ENCODE data around the gene C1QL2. TPM values are rescaled to one million over a fixed set of nuclear protein-coding genes. Genes with fewer than 3 reads are reported as not detected.

The C1QL2 gene
- total and polyA plus RNA-seq, 2 experiments from 2014 or later = 4.9 to 12.9 TPM

DNA sequence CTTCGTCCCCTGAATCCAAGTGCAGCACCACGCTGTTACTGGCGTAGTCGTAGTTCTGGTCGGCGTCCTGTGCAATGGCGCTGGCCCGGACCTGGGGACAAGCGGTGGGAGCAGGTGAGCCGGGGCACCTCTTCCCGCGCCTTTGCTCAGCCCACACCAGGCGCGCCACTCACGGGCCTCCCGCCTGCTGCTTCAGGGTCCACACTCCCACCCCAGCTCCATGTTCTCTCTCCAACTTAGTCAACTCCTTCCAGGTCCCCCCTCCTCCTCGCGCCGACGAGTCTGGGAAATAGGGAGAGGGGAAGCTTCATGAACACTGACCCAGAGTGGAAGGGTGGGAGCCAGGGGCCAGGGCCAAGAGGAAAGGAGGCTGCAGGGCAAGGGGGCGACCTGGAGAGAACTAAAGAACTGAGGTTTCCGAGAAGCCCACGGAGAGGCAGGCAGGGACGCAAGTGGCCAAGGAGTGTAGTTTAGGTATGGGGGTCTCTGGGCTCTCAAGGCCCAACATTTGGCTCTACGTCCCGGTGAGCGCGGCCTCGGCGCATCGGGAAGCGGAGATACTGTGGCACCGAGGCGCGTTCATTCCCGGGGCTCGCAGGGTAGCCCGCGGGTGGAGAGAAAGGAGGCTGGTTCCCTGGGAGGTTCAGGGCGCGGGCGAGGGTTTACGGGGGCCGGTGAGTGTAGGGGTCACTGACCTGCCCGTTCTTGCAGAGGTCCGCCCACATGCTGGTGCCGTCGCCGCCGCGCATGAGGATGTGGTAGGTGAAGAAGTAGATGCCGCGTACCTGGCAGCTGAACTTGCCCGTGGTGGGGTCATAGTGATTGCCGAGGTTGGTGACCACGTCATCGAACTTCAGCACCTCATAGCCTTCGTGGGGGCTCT, 1.4 kb downstream of the C1QL2 start:
- H3K4me1 ChIP-seq (ENCODE audit: insufficient read depth) = peaks cover 7% of the 10 kb centered on the region
- no peaks in the 10 kb centered on the region for H3K9me2 ChIP-seq (replicated peaks; ENCODE audit: insufficient read depth)
- H3K27me3 ChIP-seq = peaks cover 95% of the 10 kb centered on the region
- TF ChIP-seq, protein P1, sequence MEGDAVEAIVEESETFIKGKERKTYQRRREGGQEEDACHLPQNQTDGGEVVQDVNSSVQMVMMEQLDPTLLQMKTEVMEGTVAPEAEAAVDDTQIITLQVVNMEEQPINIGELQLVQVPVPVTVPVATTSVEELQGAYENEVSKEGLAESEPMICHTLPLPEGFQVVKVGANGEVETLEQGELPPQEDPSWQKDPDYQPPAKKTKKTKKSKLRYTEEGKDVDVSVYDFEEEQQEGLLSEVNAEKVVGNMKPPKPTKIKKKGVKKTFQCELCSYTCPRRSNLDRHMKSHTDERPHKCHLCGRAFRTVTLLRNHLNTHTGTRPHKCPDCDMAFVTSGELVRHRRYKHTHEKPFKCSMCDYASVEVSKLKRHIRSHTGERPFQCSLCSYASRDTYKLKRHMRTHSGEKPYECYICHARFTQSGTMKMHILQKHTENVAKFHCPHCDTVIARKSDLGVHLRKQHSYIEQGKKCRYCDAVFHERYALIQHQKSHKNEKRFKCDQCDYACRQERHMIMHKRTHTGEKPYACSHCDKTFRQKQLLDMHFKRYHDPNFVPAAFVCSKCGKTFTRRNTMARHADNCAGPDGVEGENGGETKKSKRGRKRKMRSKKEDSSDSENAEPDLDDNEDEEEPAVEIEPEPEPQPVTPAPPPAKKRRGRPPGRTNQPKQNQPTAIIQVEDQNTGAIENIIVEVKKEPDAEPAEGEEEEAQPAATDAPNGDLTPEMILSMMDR (IDR thresholded peaks at IDR 0.05; ENCODE audit: poor library complexity) = no peak
- TF ChIP-seq EZH2 (IDR thresholded peaks at IDR 0.05; ENCODE audit: borderline replicate concordance) = peak; percentile 86
- no peaks in the 10 kb centered on the region for H3K9me3 ChIP-seq (ENCODE audit: low read depth)
- H3K79me2 ChIP-seq = no peaks in the 10 kb centered on the region
- no peaks in the 10 kb centered on the region for H4K20me1 ChIP-seq (ENCODE audit: insufficient read depth, poor library complexity, severe bottlenecking)
- no peak for DNase-seq (ENCODE audit: low spot score)
- H3K27ac ChIP-seq = no peak overlapping the region
- WGBS (ENCODE audit: low lambda C conversion rate, missing lambda C conversion rate) = 6% methylated on average over 54 of the region's 58 CpGs
- H3K4me3 ChIP-seq = no peak overlapping the region
- no peaks in the 10 kb centered on the region for H3K36me3 ChIP-seq (replicated peaks; ENCODE audit: insufficient read depth, low read depth)
- H2AFZ ChIP-seq = peak overlapping the region; percentile 52
- H3K4me2 ChIP-seq = peak overlapping the region; percentile 85

DNA sequence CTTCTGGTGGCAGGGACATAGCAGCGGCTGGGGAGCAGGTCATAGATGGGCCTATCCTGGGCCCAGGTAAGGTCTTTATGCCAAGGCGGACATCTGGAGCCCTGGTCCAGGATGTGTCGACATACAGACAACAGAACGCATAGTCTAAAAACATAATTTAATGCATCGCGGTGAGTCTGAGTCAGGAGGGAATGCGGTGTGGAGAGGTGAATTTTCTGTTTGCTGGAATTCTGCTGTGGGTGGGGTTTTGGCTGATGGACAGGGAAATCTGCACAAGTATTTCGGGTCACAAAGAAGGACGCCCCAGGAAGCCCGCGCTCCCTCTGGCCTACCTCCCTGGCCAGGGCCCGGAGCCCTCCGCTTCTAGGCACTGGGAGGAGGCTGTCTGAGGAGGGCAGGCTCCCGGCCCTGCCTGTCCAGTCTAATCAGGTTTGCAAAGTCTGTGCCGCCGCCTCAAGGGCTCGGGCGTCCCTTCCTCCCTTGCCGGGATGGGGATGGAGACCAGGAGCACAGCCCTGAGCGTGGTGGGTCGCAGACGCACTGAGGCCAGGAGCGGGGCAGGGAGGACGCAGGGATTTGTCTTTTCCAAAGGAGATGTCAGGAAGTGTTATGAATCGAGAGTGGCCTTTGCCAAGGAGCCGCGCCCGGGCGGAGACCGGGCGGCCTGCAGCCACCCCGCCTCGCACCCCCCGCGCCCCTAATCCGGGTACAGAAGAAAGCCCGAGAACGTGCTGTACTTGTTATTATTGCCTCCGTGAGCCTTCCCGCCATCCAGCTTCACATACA, 2.3 kb downstream of the C1QL2 start:
- Histone ChIP-seq H2AFZ (peak overlapping the region; percentile 52), H3K4me2 (peak overlapping the region; percentile 85), H3K27ac (no peak overlapping the region), H3K9me3 (ENCODE audit: low read depth) (no peaks in the 10 kb centered on the region), H4K20me1 (ENCODE audit: insufficient read depth, poor library complexity, severe bottlenecking) (no peaks in the 10 kb centered on the region), H3K4me3 (no peak overlapping the region), H3K79me2 (no peaks in the 10 kb centered on the region), H3K4me1 (ENCODE audit: insufficient read depth) (peaks cover 7% of the 10 kb centered on the region), H3K9me2 (replicated peaks; ENCODE audit: insufficient read depth) (no peaks in the 10 kb centered on the region), H3K27me3 (peaks cover 98% of the 10 kb centered on the region), H3K36me3 (replicated peaks; ENCODE audit: insufficient read depth, low read depth) (no peaks in the 10 kb centered on the region)
- TF ChIP-seq EZH2phosphoT487 (IDR thresholded peaks at IDR 0.05; ENCODE audit: low read depth, severe bottlenecking, unreplicated experiment) (no peak), EZH2 (IDR thresholded peaks at IDR 0.05; ENCODE audit: borderline replicate concordance) (no peak)
- TF ChIP-seq, protein P1 (IDR thresholded peaks at IDR 0.05; ENCODE audit: poor library complexity) = no peak
- peak; percentile 10 for DNase-seq (ENCODE audit: low spot score)
- 6% methylated on average over 38 of the region's 40 CpGs for WGBS (ENCODE audit: low lambda C conversion rate, missing lambda C conversion rate)

DNA sequence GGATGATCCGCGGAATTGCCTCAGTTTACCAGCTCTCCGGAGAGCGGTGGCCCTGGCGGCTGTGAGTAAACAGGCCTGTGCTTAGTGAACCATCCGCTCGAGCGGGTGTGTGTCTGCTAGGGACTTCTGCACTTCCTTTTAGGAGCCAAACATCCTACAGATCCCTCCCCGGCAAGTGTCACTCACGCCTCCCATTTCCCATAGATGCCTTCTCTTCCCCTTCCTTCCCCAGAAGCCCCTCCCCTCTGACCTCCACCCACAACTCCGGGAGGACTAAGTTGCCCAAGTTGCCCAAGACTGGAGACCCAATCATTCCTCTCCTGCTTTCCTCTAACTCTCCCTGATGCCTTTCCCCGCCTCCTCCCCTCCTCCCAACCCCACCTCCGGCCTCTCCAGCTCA, 2.9 kb downstream of the C1QL2 start:
- no peaks in the 10 kb centered on the region for H4K20me1 ChIP-seq (ENCODE audit: insufficient read depth, poor library complexity, severe bottlenecking)
- no peak for DNase-seq (ENCODE audit: low spot score)
- TF ChIP-seq EZH2 (IDR thresholded peaks at IDR 0.05; ENCODE audit: borderline replicate concordance) = no peak
- TF ChIP-seq, protein P1 (IDR thresholded peaks at IDR 0.05; ENCODE audit: poor library complexity) = no peak
- TF ChIP-seq EZH2phosphoT487 (IDR thresholded peaks at IDR 0.05; ENCODE audit: low read depth, severe bottlenecking, unreplicated experiment) = no peak
- WGBS (ENCODE audit: low lambda C conversion rate, missing lambda C conversion rate) = 10% methylated on average over 10 of the region's 13 CpGs
- H3K79me2 ChIP-seq = no peaks in the 10 kb centered on the region
- H3K9me2 ChIP-seq (replicated peaks; ENCODE audit: insufficient read depth) = no peaks in the 10 kb centered on the region
- H3K4me3 ChIP-seq = no peak overlapping the region
- peaks cover 7% of the 10 kb centered on the region for H3K4me1 ChIP-seq (ENCODE audit: insufficient read depth)
- no peak overlapping the region for H3K27ac ChIP-seq
- no peaks in the 10 kb centered on the region for H3K9me3 ChIP-seq (ENCODE audit: low read depth)
- no peak overlapping the region for H3K4me2 ChIP-seq
- H3K27me3 ChIP-seq = peaks cover 96% of the 10 kb centered on the region
- H3K36me3 ChIP-seq (replicated peaks; ENCODE audit: insufficient read depth, low read depth) = no peaks in the 10 kb centered on the region
- H2AFZ ChIP-seq = no peak overlapping the region
